Measurements from ENCODE around the gene ARHGEF10L.

- no peak for TF ChIP-seq CTCF (conservative IDR thresholded peaks at IDR 0.05)
- TF ChIP-seq ZFX (IDR thresholded peaks at IDR 0.05), result no peak
Measured at GRCh38 chr1:17599954-17600300, 60.4 kb downstream of the ARHGEF10L start.

Measured in C4-2B (cell line).